RWPE2 (cell line): Measurements from ENCODE around the gene PTPN5.
"Not testable (repeated sequence)": the region's sequence is repeated elsewhere in the genome, so short reads cannot be mapped to it uniquely, and the experiment has no call there.

Experiments used
- ATAC-seq: fragments of 200-7000 bp; cut with Tn5 transposase; 3 replicates; pipeline ENCODE4 v1.9.1; 2021; ENCODE audit warnings: low read depth
- DNase-seq: peaks from one replicate; pipeline ENCODE4 v3.0.0-alpha.2; 2020; ENCODE audit warnings: low spot score
- H3K27ac ChIP-seq: fragments of 450-650 bp; 2 replicates; pipeline ENCODE4 v1.5.1; 2017; ENCODE audit warnings: mild to moderate bottlenecking; ENCODE audit not compliant: poor library complexity, severe bottlenecking
- H3K27me3 ChIP-seq: fragments of 250-450 bp; sonication (Bioruptor Pico); 2 replicates; pipeline ENCODE4 v1.5.1; 2021; ENCODE audit warnings: mild to moderate bottlenecking, moderate library complexity; ENCODE audit not compliant: insufficient read depth, poor library complexity, severe bottlenecking
- H3K36me3 ChIP-seq: fragments of 250-450 bp; sonication (Bioruptor Pico); 2 replicates; pipeline ENCODE4 v1.5.1; 2020; ENCODE audit warnings: low read depth, mild to moderate bottlenecking, moderate library complexity
- H3K4me1 ChIP-seq: fragments of 250-450 bp; sonication (Bioruptor Pico); 2 replicates; pipeline ENCODE4 v1.5.1; 2021; ENCODE audit warnings: mild to moderate bottlenecking, moderate library complexity; ENCODE audit not compliant: insufficient read depth, poor library complexity, severe bottlenecking
- H3K4me3 ChIP-seq: fragments of 250-450 bp; sonication (Bioruptor Pico); 2 replicates; pipeline ENCODE4 v1.5.1; 2021; ENCODE audit warnings: mild to moderate bottlenecking, moderate library complexity; ENCODE audit not compliant: severe bottlenecking
- H3K9me3 ChIP-seq: fragments of 250-450 bp; sonication (Bioruptor Pico); 2 replicates; pipeline ENCODE4 v1.5.1; 2021; ENCODE audit warnings: mild to moderate bottlenecking, moderate library complexity; ENCODE audit not compliant: severe bottlenecking
- CTCF ChIP-seq: fragments of 450-650 bp; IDR thresholded peaks from one replicate; pipeline ENCODE4 v1.5.1; 2017; ENCODE audit warnings: mild to moderate bottlenecking, moderate library complexity; ENCODE audit not compliant: poor library complexity, severe bottlenecking

PTPN5 gene

GRCh38 chr11:18791207-18791968 lies at the start of gene PTPN5:
TSS of gene PTPN5 (minus strand) at chr11:18791798. CDS start at chr11:18771958, 19,840 bp downstream.
- peak within 1 kb of the TSS; percentile 11 for H3K4me3 ChIP-seq
- no peak within 1 kb of the TSS for H3K27ac ChIP-seq
- H3K27me3 ChIP-seq = peaks cover 58% of the 10 kb centered on the region
- no peaks in the 10 kb centered on the region for H3K9me3 ChIP-seq
- DNase-seq (no peak), ATAC-seq (peak; percentile 33; the same call in 1 of the 3 replicates)
- no peak for TF ChIP-seq CTCF
- no peaks in the 10 kb centered on the region for H3K36me3 ChIP-seq
- H3K4me1 ChIP-seq = no peaks in the 10 kb centered on the region

- TF ChIP-seq CTCF = no peak
- no peak overlapping the region for H3K27ac ChIP-seq
- no peaks in the 10 kb centered on the region for H3K36me3 ChIP-seq
- no peaks in the 10 kb centered on the region for H3K27me3 ChIP-seq
- H3K4me1 ChIP-seq = no peaks in the 10 kb centered on the region
- ATAC-seq (0 out of 3 replicates have a peak, but pooled peaks have one; percentile 36), DNase-seq (no peak)
- H3K4me3 ChIP-seq = no peak overlapping the region
- H3K9me3 ChIP-seq = peaks cover 4% of the 10 kb centered on the region
Measured at GRCh38 chr11:18836417-18836816, 44.8 kb upstream of the PTPN5 start.

GRCh38 chr11:18834754-18835466 lies 43.3 kb upstream of the PTPN5 start:
- Histone ChIP-seq H3K4me1 (no peaks in the 10 kb centered on the region), H3K27ac (no peak overlapping the region), H3K27me3 (no peaks in the 10 kb centered on the region), H3K9me3 (peaks cover under 1% of the 10 kb centered on the region), H3K4me3 (no peak overlapping the region), H3K36me3 (no peaks in the 10 kb centered on the region)
- DNase-seq = no peak
- ATAC-seq = no peak
- no peak for TF ChIP-seq CTCF

GRCh38 chr11:18820160-18820559 lies 28.6 kb upstream of the PTPN5 start:
- not testable (repeated sequence) for H3K9me3 ChIP-seq, DNase-seq, H3K27ac ChIP-seq, H3K27me3 ChIP-seq, H3K36me3 ChIP-seq, H3K4me1 ChIP-seq, H3K4me3 ChIP-seq, ATAC-seq

- Histone ChIP-seq H3K27me3 (peaks cover 4% of the 10 kb centered on the region), H3K27ac (no peak overlapping the region), H3K36me3 (no peaks in the 10 kb centered on the region), H3K4me3 (no peak overlapping the region), H3K4me1 (no peaks in the 10 kb centered on the region), H3K9me3 (no peaks in the 10 kb centered on the region)
- DNase-seq (no peak), ATAC-seq (peak; percentile 61; the same call in 2 of the 3 replicates)
- TF ChIP-seq CTCF = no peak
Measured at GRCh38 chr11:18804199-18804999, 12.8 kb upstream of the PTPN5 start.
